H1 (cell line): ENCODE measurements around the gene TNIK.

Source experiments
- ATF3 ChIP-seq: IDR thresholded peaks from 2 replicates; pipeline ENCODE4 v1.6.1; 2011; ENCODE audit warnings: low read depth, mild to moderate bottlenecking, low read length; ENCODE audit not compliant: insufficient read depth
- CREB1 ChIP-seq: IDR thresholded peaks from 2 replicates; pipeline ENCODE4 v1.6.1; 2012; ENCODE audit warnings: inconsistent platforms
- CTCF ChIP-seq, 3 experiments: IDR thresholded peaks; 1 replicate in 2 of 3; 2 replicates in 1 of 3; pipeline versions ENCODE4 v1.5.1 to v1.6.1; 2011; ENCODE audit warnings: low read length in 3 of 3, mild to moderate bottlenecking in 3 of 3, inconsistent platforms in 2 of 3, low read depth in 1 of 3, moderate library complexity in 1 of 3; ENCODE audit not compliant: insufficient read depth in 1 of 3; ENCODE audit errors: control extremely low read depth in 1 of 3
- GABPA ChIP-seq: IDR thresholded peaks from 2 replicates; pipeline ENCODE4 v1.6.1; 2011; ENCODE audit warnings: mild to moderate bottlenecking, low read length, moderate library complexity, borderline replicate concordance; ENCODE audit not compliant: insufficient read depth
- GTF2F1 ChIP-seq: IDR thresholded peaks from 2 replicates; pipeline ENCODE4 v1.6.1; 2012; ENCODE audit warnings: low read depth, low read length, improper control_type of control experiment, borderline replicate concordance
- POLR2A ChIP-seq, 2 experiments: IDR thresholded peaks; 1 replicate in 1 of 2; 2 replicates in 1 of 2; pipeline ENCODE4 v1.6.1; 2011; ENCODE audit warnings: low read depth in 2 of 2, low read length in 2 of 2, mild to moderate bottlenecking in 2 of 2; ENCODE audit errors: control extremely low read depth in 1 of 2
- POLR2AphosphoS5 ChIP-seq: IDR thresholded peaks from 2 replicates; pipeline ENCODE4 v1.6.1; 2011; ENCODE audit warnings: low read depth, low read length
- TAF7 ChIP-seq: optimal IDR thresholded peaks from 2 replicates; pipeline ENCODE3; 2011; ENCODE audit warnings: low read depth, mild to moderate bottlenecking, inconsistent platforms, low read length, moderate library complexity, borderline replicate concordance
- TCF12 ChIP-seq: IDR thresholded peaks from 2 replicates; pipeline ENCODE4 v1.6.1; 2011; ENCODE audit warnings: low read depth, mild to moderate bottlenecking, low read length
- YY1 ChIP-seq: IDR thresholded peaks from 2 replicates; pipeline ENCODE4 v1.6.1; 2011; ENCODE audit warnings: low read depth, mild to moderate bottlenecking, low read length

DNA sequence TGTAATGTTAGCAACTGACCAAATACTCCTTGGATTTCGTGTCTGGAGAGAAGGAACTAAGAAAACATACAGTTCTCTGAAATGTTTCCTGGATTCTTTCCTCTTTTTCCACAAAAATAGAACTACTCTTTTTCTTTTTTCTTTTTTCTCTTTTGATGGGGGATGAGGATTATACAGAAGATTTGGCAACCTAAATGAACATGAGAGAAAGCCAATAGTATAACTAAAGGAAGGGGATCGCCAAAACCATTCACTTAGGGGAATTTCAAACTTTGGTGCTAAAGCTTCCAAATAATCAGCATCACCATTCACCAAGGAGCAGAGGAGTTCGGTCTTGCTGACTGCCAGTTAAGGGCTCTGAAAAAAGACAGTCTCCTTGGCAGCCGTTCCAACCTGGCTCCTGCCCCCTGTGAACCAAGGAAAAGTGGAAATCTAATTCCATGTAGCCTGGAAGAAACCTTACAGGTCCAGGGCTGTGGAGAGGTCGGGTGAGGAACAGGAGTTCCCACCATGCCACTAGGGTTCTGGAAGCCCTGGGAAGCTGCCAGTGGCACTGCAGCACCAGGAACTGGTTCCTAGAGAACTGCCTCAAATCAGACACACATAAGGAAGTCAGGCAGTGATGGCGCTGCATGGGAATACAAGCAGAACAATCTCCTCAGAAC lies 176.9 kb downstream of the TNIK start:
- TF ChIP-seq ATF3: no peak
- no peak for TF ChIP-seq YY1
- TF ChIP-seq TAF7: no peak
- no peak for TF ChIP-seq GTF2F1
- no peak for TF ChIP-seq CTCF (IDR thresholded peaks at IDR 0.05; ENCODE audit: control extremely low read depth in 1 of 3, insufficient read depth in 1 of 3, low read depth in 1 of 3, low read length in 3 of 3)
- TF ChIP-seq GABPA: no peak
- TF ChIP-seq POLR2A (IDR thresholded peaks at IDR 0.05; ENCODE audit: control extremely low read depth in 1 of 2, low read depth in 2 of 2, low read length in 2 of 2): no peak
- TF ChIP-seq POLR2AphosphoS5: no peak
- TF ChIP-seq CREB1: no peak
- TF ChIP-seq TCF12: no peak
